ENCODE measurements around the gene RIPK1.

Gene RIPK1

DNA sequence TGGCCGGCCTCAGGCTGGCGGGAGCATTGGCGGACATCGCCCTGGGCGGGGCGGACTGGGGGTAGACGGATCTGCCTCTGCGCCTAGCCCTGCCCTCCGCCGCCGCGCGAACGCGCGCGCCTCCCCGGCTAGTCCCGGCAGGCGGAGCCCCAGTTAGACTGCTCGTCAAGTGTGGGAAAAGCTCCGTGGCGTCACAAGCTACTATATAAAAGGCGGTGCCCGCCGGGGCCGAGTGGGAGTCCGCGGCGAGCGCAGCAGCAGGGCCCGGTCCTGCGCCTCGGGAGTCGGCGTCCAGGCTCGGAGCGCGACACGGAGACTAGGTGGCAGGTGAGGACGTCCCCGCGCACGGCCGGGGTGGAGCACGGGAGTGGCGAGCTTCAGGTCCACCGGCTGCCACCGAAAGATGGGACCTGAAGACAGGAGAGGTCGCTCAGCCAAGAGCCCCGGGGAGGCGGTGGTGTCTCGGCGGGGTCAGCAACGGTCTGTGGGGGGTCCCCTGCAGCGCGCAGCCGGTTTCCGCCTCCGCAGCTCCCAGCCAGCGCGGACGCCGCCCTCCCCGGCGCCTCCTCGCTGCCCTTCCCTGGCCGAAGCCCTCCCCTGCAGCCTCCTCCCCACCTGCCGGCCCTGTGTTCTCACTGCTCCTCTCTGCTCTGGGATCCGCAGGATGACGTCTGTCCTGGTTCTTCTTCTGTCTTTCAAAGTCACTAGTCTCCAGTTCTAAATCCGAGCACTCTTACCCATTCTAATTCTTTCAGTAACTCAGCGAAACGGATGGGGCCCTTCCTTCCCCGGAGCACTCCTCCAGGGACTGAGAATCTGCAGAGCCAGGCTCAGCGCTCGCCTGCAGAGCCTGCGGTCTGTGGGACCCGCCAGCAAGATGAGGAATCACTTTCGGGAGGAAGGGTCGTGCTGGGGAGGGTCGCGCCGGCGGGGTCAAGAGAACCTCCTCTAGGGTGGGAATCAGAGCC, 4.3 kb upstream of the RIPK1 start:
- peak overlapping the region; percentile 94 for H3K4me2 ChIP-seq (ENCODE audit: low read depth, low read length, poor library complexity, severe bottlenecking)
- peaks cover 12% of the 10 kb centered on the region for H3K4me1 ChIP-seq (ENCODE audit: insufficient read depth, low read length, poor library complexity, severe bottlenecking)
- peaks cover 2% of the 10 kb centered on the region for H4K20me1 ChIP-seq (ENCODE audit: insufficient read depth, low read length, poor library complexity, severe bottlenecking)
- H3K36me3 ChIP-seq (ENCODE audit: insufficient read depth, low read length): no peaks in the 10 kb centered on the region
- H3K9ac ChIP-seq (ENCODE audit: low read depth, low read length, poor library complexity, severe bottlenecking): peak overlapping the region; percentile 73
- H3F3A ChIP-seq (ENCODE audit: low read depth): peaks cover 13% of the 10 kb centered on the region
- no peak for TF ChIP-seq EZH2phosphoT487 (IDR thresholded peaks at IDR 0.05; ENCODE audit: borderline replicate concordance)
- TF ChIP-seq, protein P1, sequence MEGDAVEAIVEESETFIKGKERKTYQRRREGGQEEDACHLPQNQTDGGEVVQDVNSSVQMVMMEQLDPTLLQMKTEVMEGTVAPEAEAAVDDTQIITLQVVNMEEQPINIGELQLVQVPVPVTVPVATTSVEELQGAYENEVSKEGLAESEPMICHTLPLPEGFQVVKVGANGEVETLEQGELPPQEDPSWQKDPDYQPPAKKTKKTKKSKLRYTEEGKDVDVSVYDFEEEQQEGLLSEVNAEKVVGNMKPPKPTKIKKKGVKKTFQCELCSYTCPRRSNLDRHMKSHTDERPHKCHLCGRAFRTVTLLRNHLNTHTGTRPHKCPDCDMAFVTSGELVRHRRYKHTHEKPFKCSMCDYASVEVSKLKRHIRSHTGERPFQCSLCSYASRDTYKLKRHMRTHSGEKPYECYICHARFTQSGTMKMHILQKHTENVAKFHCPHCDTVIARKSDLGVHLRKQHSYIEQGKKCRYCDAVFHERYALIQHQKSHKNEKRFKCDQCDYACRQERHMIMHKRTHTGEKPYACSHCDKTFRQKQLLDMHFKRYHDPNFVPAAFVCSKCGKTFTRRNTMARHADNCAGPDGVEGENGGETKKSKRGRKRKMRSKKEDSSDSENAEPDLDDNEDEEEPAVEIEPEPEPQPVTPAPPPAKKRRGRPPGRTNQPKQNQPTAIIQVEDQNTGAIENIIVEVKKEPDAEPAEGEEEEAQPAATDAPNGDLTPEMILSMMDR (conservative IDR thresholded peaks at IDR 0.05; ENCODE audit: low read length): no peak
- no peaks in the 10 kb centered on the region for H3K9me2 ChIP-seq (replicated peaks; ENCODE audit: low read depth, low read length)
- H3K4me3 ChIP-seq (ENCODE audit: low read length, poor library complexity, severe bottlenecking): peak overlapping the region; percentile 85
- peak overlapping the region; percentile 73 for H2AFZ ChIP-seq (ENCODE audit: low read length)
- peaks cover 21% of the 10 kb centered on the region for H3K79me2 ChIP-seq (ENCODE audit: insufficient read depth, low read length)
- no peaks in the 10 kb centered on the region for H3K27me3 ChIP-seq (ENCODE audit: insufficient read depth, low read length, poor library complexity, severe bottlenecking)
- no peaks in the 10 kb centered on the region for H3K9me3 ChIP-seq (ENCODE audit: insufficient read depth, low read depth, low read length)

DNA sequence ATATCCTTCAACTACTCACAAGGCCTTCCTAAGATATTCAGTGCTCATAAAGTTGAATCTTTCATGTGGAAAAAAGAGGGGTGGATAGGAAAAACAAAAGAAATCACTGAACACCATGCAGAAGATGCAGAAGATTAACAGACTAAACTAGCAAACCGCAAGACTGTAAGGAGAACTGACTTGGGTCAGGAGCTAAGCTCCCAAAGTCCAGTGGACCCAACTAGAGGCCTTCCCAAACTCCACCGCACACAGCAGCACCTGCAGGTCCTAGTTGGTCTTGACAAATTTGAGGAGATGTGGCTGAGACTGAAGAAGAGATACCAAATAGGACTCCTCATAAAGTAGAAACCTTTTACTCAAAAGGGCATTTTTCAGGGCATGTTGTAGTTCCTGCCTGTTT, 3.3 kb downstream of the RIPK1 start:
- Histone ChIP-seq H3K4me1 (ENCODE audit: insufficient read depth, low read length, poor library complexity, severe bottlenecking) (peaks cover 37% of the 10 kb centered on the region), H3K9ac (ENCODE audit: low read depth, low read length, poor library complexity, severe bottlenecking) (peak overlapping the region; percentile 13), H3K27me3 (ENCODE audit: insufficient read depth, low read length, poor library complexity, severe bottlenecking) (no peaks in the 10 kb centered on the region), H3K4me2 (ENCODE audit: low read depth, low read length, poor library complexity, severe bottlenecking) (peak overlapping the region; percentile 74), H3K4me3 (ENCODE audit: low read length, poor library complexity, severe bottlenecking) (peak overlapping the region; percentile 22), H3K9me2 (replicated peaks; ENCODE audit: low read depth, low read length) (no peaks in the 10 kb centered on the region), H3K9me3 (ENCODE audit: insufficient read depth, low read depth, low read length) (no peaks in the 10 kb centered on the region), H4K20me1 (ENCODE audit: insufficient read depth, low read length, poor library complexity, severe bottlenecking) (peaks cover 42% of the 10 kb centered on the region), H3K36me3 (ENCODE audit: insufficient read depth, low read length) (no peaks in the 10 kb centered on the region; the same call in 1 of the 2 replicates), H2AFZ (ENCODE audit: low read length) (no peak overlapping the region), H3F3A (ENCODE audit: low read depth) (peaks cover 6% of the 10 kb centered on the region), H3K79me2 (ENCODE audit: insufficient read depth, low read length) (peaks cover 83% of the 10 kb centered on the region)
- TF ChIP-seq, protein P1 (conservative IDR thresholded peaks at IDR 0.05; ENCODE audit: low read length): no peak
- TF ChIP-seq EZH2phosphoT487 (IDR thresholded peaks at IDR 0.05; ENCODE audit: borderline replicate concordance): no peak

DNA sequence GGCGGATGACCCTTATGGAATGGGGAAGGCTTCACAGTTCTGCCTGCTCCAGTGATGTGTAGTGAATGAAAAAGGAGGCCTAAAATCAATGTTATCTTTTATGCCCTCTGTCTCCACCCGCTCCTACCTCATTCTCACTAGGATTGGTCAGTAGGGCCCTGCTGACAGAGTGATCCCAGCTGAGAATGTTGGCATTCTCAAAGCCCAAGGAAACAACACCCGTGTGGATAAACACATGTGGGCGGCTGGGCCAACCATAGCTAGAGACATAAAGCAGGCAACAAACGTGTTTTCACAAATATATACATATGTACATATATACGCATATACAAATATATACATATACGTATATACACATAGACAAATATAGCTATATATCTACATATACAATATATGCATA, 4.5 kb downstream of the RIPK1 start:
- TF ChIP-seq, protein P1 (conservative IDR thresholded peaks at IDR 0.05; ENCODE audit: low read length): no peak
- no peak for TF ChIP-seq EZH2phosphoT487 (IDR thresholded peaks at IDR 0.05; ENCODE audit: borderline replicate concordance)
- H2AFZ ChIP-seq (ENCODE audit: low read length): no peak overlapping the region
- H3K4me2 ChIP-seq (ENCODE audit: low read depth, low read length, poor library complexity, severe bottlenecking): no peak overlapping the region
- H3K36me3 ChIP-seq (ENCODE audit: insufficient read depth, low read length): peaks cover 11% of the 10 kb centered on the region; the same call in 1 of the 2 replicates
- H3K4me1 ChIP-seq (ENCODE audit: insufficient read depth, low read length, poor library complexity, severe bottlenecking): peaks cover 37% of the 10 kb centered on the region
- H3K4me3 ChIP-seq (ENCODE audit: low read length, poor library complexity, severe bottlenecking): no peak overlapping the region
- H3K9me2 ChIP-seq (replicated peaks; ENCODE audit: low read depth, low read length): no peaks in the 10 kb centered on the region
- peaks cover 85% of the 10 kb centered on the region for H3K79me2 ChIP-seq (ENCODE audit: insufficient read depth, low read length)
- H4K20me1 ChIP-seq (ENCODE audit: insufficient read depth, low read length, poor library complexity, severe bottlenecking): peaks cover 42% of the 10 kb centered on the region
- no peaks in the 10 kb centered on the region for H3K9me3 ChIP-seq (ENCODE audit: insufficient read depth, low read depth, low read length)
- H3F3A ChIP-seq (ENCODE audit: low read depth): peaks cover 4% of the 10 kb centered on the region; the same call in 1 of the 2 replicates
- no peaks in the 10 kb centered on the region for H3K27me3 ChIP-seq (ENCODE audit: insufficient read depth, low read length, poor library complexity, severe bottlenecking)
- no peak overlapping the region for H3K9ac ChIP-seq (ENCODE audit: low read depth, low read length, poor library complexity, severe bottlenecking)
